Effector CD8-positive, alpha-beta T cell (primary cell): ENCODE measurements around the gene LDLRAD4.
"Not testable (repeated sequence)": the region's sequence is repeated elsewhere in the genome, so short reads cannot be mapped to it uniquely, and the experiment has no call there.

Experiments used
- DNase-seq: peaks from one replicate; lab custom pipeline; 2025; lab: John Stamatoyannopoulos, UW

Gene LDLRAD4

DNA sequence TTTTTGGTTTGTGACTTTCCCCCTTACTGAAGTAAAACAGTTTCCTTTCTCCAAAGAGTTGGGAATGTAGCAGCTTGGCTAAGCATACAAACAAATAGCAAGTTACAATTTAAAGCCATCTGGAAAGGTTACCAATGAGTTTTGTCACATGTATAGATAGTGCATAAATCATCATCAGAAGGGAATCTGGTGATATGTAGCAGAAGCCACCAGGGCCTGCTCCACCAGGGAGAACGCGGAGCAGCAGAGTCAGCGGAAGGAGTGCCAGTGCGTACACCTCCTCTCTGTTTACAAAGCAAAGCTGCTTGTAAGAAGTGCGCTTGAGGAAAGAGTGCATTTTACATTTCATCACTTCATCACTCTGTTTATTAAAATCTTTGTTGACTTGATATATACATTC is 267.7 kb downstream of the LDLRAD4 start:
- no peak for DNase-seq

DNA sequence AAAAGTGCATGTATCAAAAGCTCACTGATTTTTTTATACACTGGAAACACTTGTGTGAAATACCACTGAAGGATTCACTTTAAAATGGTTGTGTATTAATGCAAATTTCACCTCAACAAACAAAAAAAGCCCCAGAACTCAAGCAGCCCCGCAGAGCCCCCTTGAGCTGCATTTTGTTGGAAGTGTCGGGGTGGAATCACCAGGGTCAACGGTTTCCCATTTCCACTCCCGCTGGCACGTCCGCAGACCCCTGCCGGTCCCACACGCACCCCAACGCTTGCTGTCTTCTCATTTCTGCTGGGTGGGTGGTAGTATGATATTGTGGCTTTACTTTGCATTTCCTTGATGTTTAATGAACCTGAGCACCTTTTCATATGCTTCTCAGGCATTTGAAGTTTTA is 268.1 kb downstream of the LDLRAD4 start:
- DNase-seq = no peak

- no peak for DNase-seq
These were observed 268.7 kb downstream of the LDLRAD4 start for GRCh38 chr18:13487237-13487636.

GRCh38 chr18:13488281-13488929 is 269.8 kb downstream of the LDLRAD4 start:
- no peak for DNase-seq

- DNase-seq = not testable (repeated sequence)
These were observed 270.7 kb downstream of the LDLRAD4 start for GRCh38 chr18:13489303-13489702.

GRCh38 chr18:13491138-13491537 is 272.6 kb downstream of the LDLRAD4 start:
- DNase-seq = no peak

GRCh38 chr18:13492314-13492713 is 273.8 kb downstream of the LDLRAD4 start:
- DNase-seq = no peak

DNA sequence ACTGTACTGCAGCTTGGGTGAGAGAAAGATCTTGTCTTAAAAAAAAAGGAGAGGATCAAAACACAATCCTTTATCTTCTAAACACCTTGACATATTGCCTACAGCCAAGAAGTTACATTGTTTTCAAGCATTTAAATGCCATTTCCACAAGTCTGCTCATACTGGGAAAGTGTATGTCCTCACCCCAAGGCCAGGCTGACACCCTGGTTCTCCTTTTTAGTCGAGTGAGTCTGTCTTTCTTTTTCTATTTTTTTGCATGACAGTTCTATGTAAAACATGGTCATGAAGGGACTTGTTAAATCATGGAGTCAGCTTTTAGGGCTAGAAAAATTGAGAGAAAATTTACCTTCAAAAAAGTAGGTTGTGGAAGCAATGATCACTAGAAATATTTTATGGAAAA is 274.5 kb downstream of the LDLRAD4 start:
- DNase-seq = no peak

DNA sequence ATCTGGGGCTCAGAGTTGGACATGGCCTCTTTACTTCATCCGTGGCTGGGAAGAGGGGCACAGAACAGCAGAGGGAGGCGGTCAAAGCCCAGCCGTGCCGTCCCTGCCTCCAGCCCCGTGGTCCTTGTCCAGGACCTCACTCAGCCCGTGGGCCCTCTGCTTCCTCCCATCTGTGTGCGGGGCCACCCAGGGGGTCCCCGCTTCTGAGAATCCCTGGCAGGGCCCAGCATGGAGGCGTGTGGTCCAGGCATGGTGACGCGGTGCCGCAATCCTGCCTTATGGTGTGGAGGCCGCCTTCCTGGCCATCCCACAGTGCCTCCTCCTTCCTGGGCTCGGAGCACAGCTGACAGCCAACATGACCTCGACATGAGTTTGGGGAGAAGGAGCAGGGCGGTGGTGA is 275.2 kb downstream of the LDLRAD4 start:
- DNase-seq = no peak

GRCh38 chr18:13494871-13495445 is 276.4 kb downstream of the LDLRAD4 start:
- DNase-seq = no peak

DNA sequence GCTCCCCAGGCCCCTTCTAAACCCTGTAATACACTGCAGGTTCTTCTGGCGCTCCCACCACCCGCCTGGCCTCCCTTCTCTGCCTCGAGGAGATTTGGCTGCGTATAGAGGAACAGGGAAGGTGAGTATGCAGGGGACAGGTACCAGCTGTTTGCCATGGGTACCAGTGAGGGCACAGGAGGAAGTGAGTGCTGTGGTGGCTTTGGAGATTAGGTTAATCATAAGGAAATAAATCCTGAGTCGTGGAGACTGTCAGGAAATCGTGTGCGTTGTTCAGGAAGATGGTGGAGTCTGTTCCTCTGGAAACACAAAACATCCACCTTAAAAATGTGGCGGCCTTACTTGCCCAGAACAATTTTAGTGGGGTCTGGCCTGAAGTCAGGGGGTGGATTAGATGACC is 277.4 kb downstream of the LDLRAD4 start:
- no peak for DNase-seq

GRCh38 chr18:13496691-13497281 is 278.2 kb downstream of the LDLRAD4 start:
- DNase-seq = no peak

- no peak for DNase-seq
These were observed 281.2 kb downstream of the LDLRAD4 start for GRCh38 chr18:13499803-13500202.

DNA sequence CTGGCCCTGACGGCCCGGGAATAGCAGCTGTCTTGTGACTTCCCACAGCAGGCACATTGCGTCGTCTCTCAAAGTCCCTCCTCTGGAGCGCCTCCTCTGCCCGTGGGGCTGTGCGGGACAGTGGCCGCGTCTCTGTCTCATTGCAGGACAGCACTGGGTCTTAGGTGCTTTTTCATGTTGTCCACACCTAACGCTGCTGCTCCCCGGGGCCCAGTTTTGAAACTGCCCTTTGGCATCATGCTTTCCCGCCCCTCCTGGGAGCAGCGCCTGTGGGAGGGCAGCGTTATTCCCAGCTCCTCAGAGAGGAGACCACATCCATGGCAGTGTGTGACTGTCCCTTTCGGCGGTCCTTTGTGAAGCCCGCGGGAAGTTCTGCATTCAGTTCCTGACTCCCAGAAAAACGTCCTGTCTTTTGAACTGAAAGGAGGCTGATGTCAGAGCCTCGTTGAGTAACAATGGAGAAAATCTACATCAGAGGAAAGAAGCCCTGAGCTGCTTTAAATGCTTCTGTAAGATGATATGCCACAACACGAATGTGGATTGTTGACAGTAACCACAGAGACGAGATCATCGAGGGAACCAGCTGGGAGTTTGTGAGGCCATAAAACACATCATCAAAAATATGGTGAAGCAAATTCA is 281.8 kb downstream of the LDLRAD4 start:
- DNase-seq = no peak

DNA sequence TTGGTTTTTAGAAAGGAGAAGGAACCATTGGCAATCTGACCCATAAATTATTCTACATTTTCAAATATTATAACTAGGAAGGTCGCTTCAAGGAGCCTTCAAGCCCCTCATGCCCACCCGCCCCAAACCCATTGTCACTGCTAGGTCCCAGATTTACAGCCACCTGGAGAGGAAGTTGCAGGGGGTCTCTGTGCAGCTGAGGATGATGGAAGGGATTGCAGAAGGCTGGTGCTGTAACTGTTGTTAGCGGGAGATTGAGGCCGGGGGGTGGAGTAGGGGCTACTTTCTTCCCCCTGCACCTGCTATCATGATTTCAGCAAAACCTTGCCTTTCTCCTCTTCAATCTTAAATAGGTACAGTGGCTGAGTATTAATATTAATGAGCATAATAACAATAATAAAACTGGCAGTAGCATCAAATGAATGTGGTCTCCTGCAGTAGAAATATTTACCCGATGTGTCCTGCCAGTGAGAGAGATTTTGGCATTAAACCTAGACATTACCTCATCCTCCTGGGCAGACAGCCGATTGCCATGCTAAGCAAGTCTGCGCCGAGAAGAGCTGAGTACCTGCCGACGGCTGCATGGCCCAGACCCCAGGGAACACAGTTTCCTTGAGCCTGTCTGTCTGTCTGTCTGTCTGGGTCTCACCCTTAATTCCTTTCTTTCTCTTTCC is 282.4 kb downstream of the LDLRAD4 start:
- no peak for DNase-seq

GRCh38 chr18:13501543-13501887 is 283.0 kb downstream of the LDLRAD4 start:
- no peak for DNase-seq

- no peak for DNase-seq
These were observed 283.3 kb downstream of the LDLRAD4 start for GRCh38 chr18:13501891-13502290.

DNA sequence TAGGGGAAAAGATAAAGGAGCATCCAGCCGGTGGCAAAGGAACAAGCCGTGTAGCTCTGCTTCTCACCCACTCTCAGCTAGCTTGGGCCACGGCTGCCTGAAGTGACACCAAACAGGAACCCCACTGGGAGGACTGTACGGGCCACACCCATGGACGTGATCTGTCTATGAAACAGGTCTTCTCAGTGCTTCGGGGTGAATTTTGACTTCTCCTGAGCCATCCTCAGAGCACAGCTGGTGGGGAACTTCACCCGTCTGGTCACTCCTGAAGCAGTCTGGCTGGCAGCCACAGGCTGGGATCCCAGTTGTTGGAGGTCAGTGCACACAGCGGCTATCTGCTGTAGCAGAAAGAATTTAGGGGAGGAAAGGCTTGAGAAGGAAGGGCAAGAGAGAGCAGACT is 284.0 kb downstream of the LDLRAD4 start:
- no peak for DNase-seq

GRCh38 chr18:13503836-13504235 is 285.3 kb downstream of the LDLRAD4 start:
- no peak for DNase-seq

DNA sequence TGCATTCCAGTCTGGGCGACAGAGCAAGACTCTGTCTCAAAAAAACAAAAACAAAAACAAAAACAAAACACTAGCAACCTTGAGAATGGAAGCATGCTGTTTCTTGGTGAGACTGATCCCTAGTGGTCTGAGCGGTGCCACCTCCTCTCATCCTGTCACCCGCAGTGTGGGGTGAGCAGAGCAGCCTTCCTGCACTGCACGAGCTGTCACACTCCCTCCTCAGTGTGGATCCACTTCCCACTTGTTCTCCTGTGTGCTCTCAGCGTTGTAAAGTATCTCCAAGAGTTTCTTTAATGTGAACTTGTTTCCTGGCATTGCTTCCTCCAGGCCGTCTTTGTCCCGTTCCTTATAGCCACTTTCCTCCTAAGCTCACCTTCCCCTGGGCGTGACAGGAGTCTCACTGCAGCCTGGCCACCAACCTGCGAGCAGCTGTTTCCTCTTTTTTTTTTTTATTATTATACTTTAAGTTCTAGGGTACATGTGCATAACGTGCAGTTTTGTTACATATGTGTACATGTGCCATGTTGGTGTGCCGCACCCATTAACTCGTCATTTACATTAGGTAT is 287.3 kb downstream of the LDLRAD4 start:
- DNase-seq = no peak

- no peak for DNase-seq
These were observed 292.0 kb downstream of the LDLRAD4 start for GRCh38 chr18:13510594-13510993.

- no peak for DNase-seq
These were observed 293.5 kb downstream of the LDLRAD4 start for GRCh38 chr18:13511961-13512577.
